HCT116 (cell line): ENCODE results near the gene SVIL.

Source experiments
- SIN3A ChIP-seq: IDR thresholded peaks from 2 replicates; pipeline ENCODE4 v1.6.1; 2012; ENCODE audit warnings: low read depth
- ZNF274 ChIP-seq: fragments of 200-500 bp; sonication (Bioruptor generic); IDR thresholded peaks from 2 replicates; pipeline ENCODE4 v1.6.1; 2014; ENCODE audit warnings: mild to moderate bottlenecking, low read depth, low read length, inconsistent platforms
- TF ChIP-seq, protein P1 (sequence below), 3 experiments: fragments of 200-600 bp in 1 of 3; sonication (generic) in 1 of 3; IDR thresholded peaks in 2 of 3; conservative IDR thresholded peaks in 1 of 3; 2 replicates each; pipeline ENCODE4 v1.5.1; 2012 to 2017; ENCODE audit warnings: low read depth in 2 of 3, low read length in 2 of 3, antibody characterized with exemption in 1 of 3, borderline replicate concordance in 1 of 3, control low read depth in 1 of 3, mild to moderate bottlenecking in 1 of 3, mixed read lengths in 1 of 3, mixed run types in 1 of 3, moderate library complexity in 1 of 3; ENCODE audit not compliant: insufficient read depth in 1 of 3

DNA sequence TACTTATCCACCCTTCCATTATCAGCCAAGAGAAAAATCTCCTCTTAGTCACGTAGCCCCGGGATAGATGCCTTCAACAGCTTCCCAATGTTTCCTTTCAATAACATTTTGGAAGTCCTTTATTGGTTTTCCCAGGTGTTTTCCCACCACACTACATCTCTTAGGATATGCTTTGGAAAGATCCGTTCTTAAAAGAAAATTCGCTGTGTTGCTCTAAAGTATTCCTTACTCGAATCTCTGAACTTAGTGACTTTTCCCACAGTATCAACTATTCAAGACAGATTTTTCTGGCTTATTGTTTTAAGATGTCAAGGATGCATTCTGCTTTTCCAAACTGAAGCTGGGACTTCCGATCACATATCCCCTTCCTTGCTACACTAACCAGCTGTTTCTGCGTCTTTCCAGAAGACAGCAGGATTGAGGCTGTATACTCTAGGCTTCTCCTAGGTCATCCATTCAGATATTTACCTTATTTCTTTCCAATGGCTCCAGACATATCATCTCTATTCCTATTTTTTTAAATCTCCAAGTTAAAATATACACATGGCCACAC lies 36.5 kb upstream of the SVIL start:
- no peak for TF ChIP-seq ZNF274
- TF ChIP-seq, protein P1, sequence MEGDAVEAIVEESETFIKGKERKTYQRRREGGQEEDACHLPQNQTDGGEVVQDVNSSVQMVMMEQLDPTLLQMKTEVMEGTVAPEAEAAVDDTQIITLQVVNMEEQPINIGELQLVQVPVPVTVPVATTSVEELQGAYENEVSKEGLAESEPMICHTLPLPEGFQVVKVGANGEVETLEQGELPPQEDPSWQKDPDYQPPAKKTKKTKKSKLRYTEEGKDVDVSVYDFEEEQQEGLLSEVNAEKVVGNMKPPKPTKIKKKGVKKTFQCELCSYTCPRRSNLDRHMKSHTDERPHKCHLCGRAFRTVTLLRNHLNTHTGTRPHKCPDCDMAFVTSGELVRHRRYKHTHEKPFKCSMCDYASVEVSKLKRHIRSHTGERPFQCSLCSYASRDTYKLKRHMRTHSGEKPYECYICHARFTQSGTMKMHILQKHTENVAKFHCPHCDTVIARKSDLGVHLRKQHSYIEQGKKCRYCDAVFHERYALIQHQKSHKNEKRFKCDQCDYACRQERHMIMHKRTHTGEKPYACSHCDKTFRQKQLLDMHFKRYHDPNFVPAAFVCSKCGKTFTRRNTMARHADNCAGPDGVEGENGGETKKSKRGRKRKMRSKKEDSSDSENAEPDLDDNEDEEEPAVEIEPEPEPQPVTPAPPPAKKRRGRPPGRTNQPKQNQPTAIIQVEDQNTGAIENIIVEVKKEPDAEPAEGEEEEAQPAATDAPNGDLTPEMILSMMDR (IDR thresholded peaks at IDR 0.05 in 2 of 3, conservative IDR thresholded peaks at IDR 0.05 in 1 of 3; ENCODE audit: borderline replicate concordance in 1 of 3, insufficient read depth in 1 of 3, low read depth in 2 of 3, low read length in 2 of 3): no peak
- TF ChIP-seq SIN3A: no peak
